ENCODE measurements around the gene EIF2D.
A peak's percentile ranks its signal among the peaks of the same experiment; 100 is the strongest.
"Not testable (repeated sequence)": the region's sequence is repeated elsewhere in the genome, so short reads cannot be mapped to it uniquely, and the experiment has no call there.

Gene EIF2D

DNA sequence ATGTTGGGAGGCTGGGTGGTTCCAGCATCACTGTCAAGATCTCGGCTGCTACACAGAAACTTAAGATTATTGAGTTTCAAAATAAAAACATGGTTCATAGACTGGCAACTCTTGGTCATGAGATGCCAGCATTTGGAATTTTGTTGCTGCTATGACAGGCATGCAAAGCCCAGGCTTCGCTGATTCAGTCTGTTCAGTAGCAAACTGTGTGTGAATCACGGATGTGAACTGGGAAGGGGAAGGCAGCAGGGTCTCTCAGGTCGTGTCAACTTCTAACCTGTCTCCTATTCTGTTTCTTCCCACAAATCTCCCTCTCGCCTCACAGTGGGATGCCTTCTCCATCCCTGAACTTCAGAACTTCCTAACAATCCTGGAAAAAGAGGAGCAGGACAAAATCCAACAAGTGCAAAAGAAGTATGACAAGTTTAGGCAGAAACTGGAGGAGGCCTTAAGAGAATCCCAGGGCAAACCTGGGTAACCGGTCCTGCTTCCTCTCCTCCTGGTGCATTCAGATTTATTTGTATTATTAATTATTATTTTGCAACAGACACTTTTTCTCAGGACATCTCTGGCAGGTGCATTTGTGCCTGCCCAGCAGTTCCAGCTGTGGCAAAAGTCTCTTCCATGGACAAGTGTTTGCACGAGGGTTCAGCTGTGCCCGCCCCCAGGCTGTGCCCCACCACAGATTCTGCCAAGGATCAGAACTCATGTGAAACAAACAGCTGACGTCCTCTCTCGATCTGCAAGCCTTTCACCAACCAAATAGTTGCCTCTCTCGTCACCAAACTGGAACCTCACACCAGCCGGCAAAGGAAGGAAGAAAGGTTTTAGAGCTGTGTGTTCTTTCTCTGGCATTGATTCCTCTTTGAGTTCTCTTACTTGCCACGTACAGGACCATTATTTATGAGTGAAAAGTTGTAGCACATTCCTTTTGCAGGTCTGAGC is 25.5 kb downstream of the EIF2D start:
- no peak for DNase-seq

DNA sequence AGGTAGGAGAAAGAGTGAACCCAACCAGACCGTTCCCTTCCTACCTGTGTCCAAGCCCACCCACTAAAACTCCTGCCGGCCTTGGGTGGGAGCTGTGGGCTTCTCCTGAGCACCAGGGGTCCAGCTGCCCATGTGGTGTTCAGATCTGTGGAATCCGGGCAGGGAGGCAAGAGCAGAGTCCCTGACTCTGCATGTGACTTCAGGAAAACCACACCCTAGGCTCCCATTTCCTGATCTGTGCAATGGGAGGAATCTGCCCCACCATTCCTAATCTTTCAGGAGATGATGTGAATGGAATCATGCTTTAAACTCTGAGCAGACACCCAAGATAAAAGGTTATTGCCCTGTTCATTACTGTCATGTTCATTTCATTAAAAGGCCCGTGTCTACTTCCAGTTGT is 27.6 kb downstream of the EIF2D start:
- no peak for DNase-seq

GRCh38 chr1:206583707-206584648 is 28.3 kb downstream of the EIF2D start:
- peak; percentile 80 to 90 (median 88) for DNase-seq

- DNase-seq: no peak
Observed at GRCh38 chr1:206582971-206583706, 29.1 kb downstream of the EIF2D start.

GRCh38 chr1:206582537-206582936 is 29.7 kb downstream of the EIF2D start:
- DNase-seq: no peak

- peak; percentile 90 to 94 (median 90) for DNase-seq
Observed at GRCh38 chr1:206581571-206581981, 30.7 kb downstream of the EIF2D start.

GRCh38 chr1:206581114-206581497 is 31.2 kb downstream of the EIF2D start:
- not testable (repeated sequence) for DNase-seq

DNA sequence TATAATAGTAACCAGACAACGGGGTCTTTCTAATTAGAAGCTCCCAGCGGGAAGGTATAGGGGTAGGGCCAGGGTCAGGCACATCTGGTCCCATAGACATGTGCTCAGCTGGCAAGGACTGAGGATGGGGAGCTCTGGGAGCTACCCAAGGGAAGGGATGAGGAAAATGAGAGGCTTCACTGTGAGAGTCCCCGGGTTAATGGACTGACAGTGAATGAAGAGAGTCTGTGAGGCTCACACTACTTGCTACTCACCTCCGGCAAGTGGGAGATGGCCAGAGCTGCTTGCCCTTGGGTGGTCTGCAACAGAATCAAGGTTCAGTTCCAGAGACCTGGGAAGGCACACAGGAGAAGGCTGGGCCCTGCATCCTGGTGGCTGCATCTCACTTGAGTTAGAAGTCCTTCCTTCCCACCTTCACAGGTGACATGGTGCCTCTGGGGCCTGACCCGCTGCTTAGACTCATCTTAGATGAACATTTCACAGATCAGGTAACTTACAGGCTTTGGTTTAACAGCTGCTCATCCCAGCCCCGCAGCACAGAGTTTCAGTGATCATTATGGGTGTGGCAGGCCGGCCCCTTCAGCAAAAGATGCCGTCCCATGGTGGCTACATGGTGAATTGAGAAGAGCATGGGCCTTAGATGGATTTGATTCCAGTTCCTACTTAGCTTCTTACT is 31.7 kb downstream of the EIF2D start:
- no peak for DNase-seq

DNA sequence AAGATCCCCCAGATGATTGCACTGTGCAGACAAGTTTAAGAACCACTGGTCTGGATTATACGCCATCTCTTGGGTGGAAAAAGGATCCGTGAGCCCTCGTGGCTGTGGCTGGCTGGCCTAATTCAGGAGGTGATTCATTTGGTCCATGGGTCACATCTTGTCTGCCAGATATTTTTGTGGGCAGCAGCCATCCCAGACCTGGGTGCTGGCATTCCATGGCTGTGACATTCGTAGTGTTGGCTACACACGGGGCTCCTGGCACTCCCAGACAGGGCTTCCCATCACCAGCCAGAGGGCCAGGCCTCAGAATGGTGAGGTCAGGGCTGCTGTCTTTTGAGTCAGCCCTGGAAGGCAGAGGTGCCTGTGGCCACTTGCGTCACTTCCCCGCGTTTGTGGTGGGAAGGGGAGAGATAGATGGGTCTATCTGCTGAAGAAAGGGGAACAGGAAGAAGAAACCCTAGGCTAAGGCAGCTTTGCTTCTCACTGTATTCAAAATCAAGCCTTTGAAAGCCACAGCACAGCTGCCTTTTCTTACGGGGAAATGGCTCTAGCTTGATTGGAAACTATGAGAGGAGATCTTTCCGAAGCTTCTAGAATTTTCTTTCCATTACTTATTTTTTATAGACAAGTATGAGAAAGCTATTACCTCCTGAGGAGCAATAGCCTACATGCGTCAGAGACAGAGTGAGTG is 32.4 kb downstream of the EIF2D start:
- DNase-seq: peak; percentile 96 to 98 (median 97)

GRCh38 chr1:206578978-206579374 is 33.3 kb downstream of the EIF2D start:
- no peak for DNase-seq

DNA sequence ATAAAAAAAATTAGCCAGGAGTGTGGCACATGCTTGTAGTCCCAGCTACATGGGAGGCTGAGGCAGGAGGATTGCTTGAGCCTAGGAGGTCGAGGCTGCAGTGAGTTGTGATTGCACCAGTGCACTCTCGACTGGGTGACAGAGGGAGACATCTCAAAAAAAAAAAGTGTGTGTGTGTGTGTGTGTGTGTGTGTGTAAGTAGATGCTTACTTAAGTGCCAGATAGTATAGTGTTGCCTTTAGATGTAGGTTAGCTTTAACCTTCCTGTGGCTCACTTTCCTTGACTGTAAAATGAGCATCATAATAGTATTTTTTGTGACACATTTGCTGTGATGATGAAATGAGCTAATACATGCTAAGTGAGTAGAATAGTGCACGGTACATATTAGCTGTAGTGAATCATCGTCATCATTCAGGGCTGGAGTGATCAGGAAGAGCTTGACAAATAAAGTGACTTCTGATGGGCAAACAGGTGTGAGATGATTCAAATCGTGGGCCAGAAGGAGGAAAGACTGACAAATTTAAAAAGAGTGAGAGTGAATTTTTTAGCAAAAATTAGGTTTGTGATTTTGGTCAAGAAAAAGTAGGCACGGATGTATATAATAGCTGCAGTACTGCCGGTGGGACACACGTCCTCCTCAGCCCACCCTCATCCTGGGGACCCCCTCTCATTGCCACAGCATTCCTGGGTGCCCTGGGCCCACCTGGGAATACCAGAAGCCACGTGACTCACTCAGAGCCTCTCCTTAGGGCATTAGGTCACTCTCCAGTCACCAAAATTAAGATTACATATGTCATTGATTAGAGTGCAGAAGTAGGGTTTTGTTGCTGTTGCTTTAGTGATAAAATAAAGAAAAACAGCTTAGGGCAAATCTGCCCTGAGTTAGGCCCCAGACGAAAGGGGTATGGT is 33.9 kb downstream of the EIF2D start:
- DNase-seq: peak in 2 of 3 donors; percentile 75 to 79

DNA sequence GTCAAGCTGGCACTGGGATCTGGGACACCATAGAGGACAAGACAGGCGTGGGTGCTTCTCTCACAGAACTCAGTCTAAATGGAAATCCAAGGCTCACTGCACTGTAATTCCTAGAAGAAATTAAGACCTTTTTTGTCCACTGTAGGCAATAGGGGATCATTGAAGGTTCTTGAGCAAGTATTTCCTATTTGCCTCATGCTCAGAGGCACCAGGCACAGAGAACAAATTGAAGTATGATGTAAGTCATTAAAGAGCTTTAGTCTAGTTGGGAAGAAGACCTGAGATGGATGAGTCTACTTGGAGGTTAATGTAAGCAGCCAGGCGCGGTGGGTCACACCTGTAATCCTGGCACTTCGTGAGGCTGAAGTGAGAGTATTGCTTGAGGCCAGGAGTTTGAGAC is 34.6 kb downstream of the EIF2D start:
- no peak for DNase-seq

DNA sequence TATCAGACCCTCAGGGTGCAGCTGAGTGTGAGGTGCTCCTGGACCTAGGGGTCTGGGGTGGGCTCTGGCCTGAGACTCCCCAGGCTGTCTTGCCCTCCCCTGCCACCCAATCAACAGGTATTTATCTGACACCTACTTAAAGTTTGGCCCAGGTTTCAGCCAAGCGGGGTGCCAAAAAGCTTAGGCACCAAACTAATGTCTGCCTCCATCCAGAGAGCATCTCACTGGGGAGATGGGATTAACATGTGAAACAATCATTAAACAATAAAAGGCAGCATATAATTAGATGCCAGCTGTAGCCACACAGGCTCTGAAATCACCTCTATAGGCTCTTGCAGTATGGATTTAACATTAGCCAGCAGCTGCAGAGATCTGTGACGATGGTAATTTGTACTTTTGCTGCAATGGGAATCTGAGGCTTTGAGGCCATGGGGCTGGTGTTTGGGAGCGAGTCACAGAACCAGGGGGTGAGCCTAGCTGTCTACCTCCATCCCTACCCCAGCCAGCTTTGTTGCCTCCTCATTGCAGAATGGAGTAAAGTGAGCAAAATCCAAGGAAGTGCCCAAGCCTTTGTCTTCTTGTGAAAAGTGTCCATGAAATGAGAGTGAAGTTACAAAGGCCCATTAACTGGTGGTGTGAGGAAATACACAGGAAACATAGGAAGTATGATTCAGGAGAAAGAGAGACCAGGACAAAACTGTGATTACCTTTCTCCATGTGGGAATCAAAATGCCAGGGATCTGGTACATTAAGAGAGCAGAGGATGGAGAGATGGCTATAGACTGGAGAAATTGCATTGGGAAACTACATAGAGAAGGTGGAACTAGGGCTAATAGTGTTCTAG is 36.1 kb downstream of the EIF2D start:
- DNase-seq: no peak

GRCh38 chr1:206575165-206575893 is 36.9 kb downstream of the EIF2D start:
- DNase-seq: peak; percentile 88 to 96 (median 94)

GRCh38 chr1:206573762-206574161 is 38.5 kb downstream of the EIF2D start:
- no peak for DNase-seq

DNA sequence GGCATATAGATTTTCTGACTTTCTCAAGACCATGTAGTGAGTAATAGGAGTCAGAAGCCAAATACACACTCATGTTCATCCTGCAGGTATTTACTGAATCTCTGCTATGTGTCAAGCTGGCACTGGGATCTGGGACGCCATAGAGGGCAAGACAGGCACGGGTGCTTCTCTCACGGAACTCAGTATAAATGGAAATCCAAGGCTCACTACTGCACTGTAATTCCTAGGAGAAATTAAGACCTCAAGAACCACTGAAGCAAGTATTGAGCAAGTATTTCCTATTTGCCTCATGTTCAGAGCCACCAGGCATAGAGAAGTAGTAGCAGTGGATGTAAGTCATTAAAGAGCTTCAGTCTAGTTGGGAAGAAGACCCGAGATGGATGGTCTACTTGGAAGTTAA is 38.9 kb downstream of the EIF2D start:
- DNase-seq: peak in 1 of 3 donors; percentile 39

DNA sequence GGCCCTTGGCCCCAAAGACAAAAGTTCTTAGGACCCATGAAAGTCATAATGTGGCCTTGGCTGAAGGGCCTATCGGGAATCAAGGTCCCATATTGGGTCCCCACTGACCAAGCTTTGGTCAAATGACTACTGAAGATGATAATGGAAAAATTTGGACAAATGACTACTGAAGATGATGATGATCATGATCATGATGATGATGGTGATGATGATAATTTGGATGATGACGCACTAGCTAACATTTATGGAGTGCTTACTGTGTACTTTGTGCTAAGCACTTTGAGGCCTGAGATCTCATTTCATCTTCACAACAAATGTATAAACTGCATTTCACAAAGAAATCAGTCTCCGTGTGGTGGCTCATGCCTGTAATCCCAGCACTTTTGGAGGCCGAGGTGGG is 39.4 kb downstream of the EIF2D start:
- DNase-seq: no peak

- no peak for DNase-seq
Observed at GRCh38 chr1:206570529-206570928, 41.7 kb downstream of the EIF2D start.

DNA sequence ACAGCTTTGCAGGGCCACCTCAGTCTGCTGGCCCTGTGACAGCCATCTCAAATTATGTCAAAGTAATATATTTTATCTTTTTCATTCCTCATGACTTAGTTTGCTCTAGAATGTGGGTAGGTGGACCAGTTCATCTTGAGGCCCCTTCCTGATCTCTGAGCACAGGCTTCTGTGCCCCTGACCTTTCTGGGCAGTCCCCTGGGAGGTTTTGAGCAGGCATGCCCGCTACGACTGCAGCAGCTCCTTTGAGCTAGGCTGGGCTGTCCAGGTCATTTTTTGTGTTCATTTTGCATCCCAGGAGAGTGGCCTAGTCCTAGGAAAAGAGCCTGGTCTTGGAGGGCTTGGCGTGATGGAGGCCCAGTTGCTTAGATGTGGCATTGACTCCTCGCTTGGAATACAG is 42.7 kb downstream of the EIF2D start:
- DNase-seq: no peak
